ELF-1 (cell line): ENCODE results near the gene MEGF11.
A peak's percentile ranks its signal among the peaks of the same experiment; 100 is the strongest.
"Not testable (repeated sequence)": the region's sequence is repeated elsewhere in the genome, so short reads cannot be mapped to it uniquely, and the experiment has no call there.

Experiments used
- DNase-seq: peaks from one replicate; pipeline ENCODE4 v3.0.0-alpha.2; 2016; ENCODE audit warnings: low read depth, low spot score

The MEGF11 gene

GRCh38 chr15:66004618-66005262, 248.8 kb downstream of the MEGF11 start:
- DNase-seq, result peak; percentile 46

GRCh38 chr15:66003129-66003528, 250.4 kb downstream of the MEGF11 start:
- DNase-seq, result not testable (repeated sequence)

GRCh38 chr15:66001717-66002426, 251.7 kb downstream of the MEGF11 start:
- DNase-seq, result no peak

GRCh38 chr15:66001042-66001441, 252.5 kb downstream of the MEGF11 start:
- DNase-seq, result no peak

GRCh38 chr15:65998486-65998885, 255.1 kb downstream of the MEGF11 start:
- DNase-seq, result no peak

GRCh38 chr15:65996901-65997300, 256.6 kb downstream of the MEGF11 start:
- no peak for DNase-seq

- DNase-seq, result no peak
Observed at GRCh38 chr15:65994832-65995231, 258.7 kb downstream of the MEGF11 start.

GRCh38 chr15:65993762-65994161, 259.8 kb downstream of the MEGF11 start:
- DNase-seq, result no peak

- no peak for DNase-seq
Observed at GRCh38 chr15:65993236-65993635, 260.3 kb downstream of the MEGF11 start.

- no peak for DNase-seq
Observed at GRCh38 chr15:65991721-65992483, 261.6 kb downstream of the MEGF11 start.

- no peak for DNase-seq
Observed at GRCh38 chr15:65990298-65990981, 263.1 kb downstream of the MEGF11 start.

GRCh38 chr15:65987100-65987499, 266.4 kb downstream of the MEGF11 start:
- DNase-seq, result no peak

- no peak for DNase-seq
Observed at GRCh38 chr15:65986416-65986815, 267.1 kb downstream of the MEGF11 start.

- DNase-seq, result no peak
Observed at GRCh38 chr15:65985387-65985786, 268.2 kb downstream of the MEGF11 start.

GRCh38 chr15:65982627-65983322, 270.8 kb downstream of the MEGF11 start:
- DNase-seq, result no peak

- DNase-seq, result peak; percentile 73
Observed at GRCh38 chr15:65981837-65982626, 271.5 kb downstream of the MEGF11 start.

GRCh38 chr15:65980824-65981456, 272.6 kb downstream of the MEGF11 start:
- DNase-seq, result peak; percentile 84

- DNase-seq, result no peak
Observed at GRCh38 chr15:65979837-65980236, 273.7 kb downstream of the MEGF11 start.

GRCh38 chr15:65979316-65979715, 274.2 kb downstream of the MEGF11 start:
- peak; percentile 48 for DNase-seq

GRCh38 chr15:65978110-65978509, 275.4 kb downstream of the MEGF11 start:
- DNase-seq, result no peak
